ENCODE results near the gene KRT84.

The KRT84 gene

GRCh38 chr12:52395761-52396434 lies 10.4 kb upstream of the KRT84 start:
- H3K9me3 ChIP-seq (ENCODE audit: control insufficient read depth, insufficient read depth, low read depth, low read length), result no peaks in the 10 kb centered on the region
- H3K4me1 ChIP-seq (ENCODE audit: control insufficient read depth, insufficient read depth, low read length), result no peaks in the 10 kb centered on the region
- no peak overlapping the region for H3K27ac ChIP-seq (ENCODE audit: extremely low read depth, low read depth, low read length)
- ChIA-PET CTCF (interaction anchor here (0.6 to 4.6 kb wide), 42 partner anchors 8 to 484 kb away, joined by 3 to 26 read pairs (median 4); partner anchors contain the start of genes KRT6A, KRT74, KRT82 and KRT84), POLR2A (no interaction called here)
- TF ChIP-seq ZIC2 (tag by site-specific recombination; IDR thresholded peaks at IDR 0.05), result no peak
- no peak for TF ChIP-seq ZNF169 (tag by site-specific recombination; IDR thresholded peaks at IDR 0.05)
- TF ChIP-seq ZNF132 (tag by site-specific recombination; IDR thresholded peaks at IDR 0.05; ENCODE audit: borderline replicate concordance), result no peak
- no peak for TF ChIP-seq HOXD13 (CRISPR knock-in tag; IDR thresholded peaks at IDR 0.05; ENCODE audit: borderline replicate concordance)
- no peak for TF ChIP-seq ZNF555 (tag by site-specific recombination; conservative IDR thresholded peaks at IDR 0.05)
- no peak for TF ChIP-seq ZNF426 (tag by site-specific recombination; IDR thresholded peaks at IDR 0.05)
- no peak for TF ChIP-seq ZNF513 (tag by site-specific recombination; IDR thresholded peaks at IDR 0.05)
- no peak for TF ChIP-seq ZNF473 (tag by site-specific recombination; IDR thresholded peaks at IDR 0.05)
- no peak for TF ChIP-seq ZNF148 (tag by site-specific recombination; IDR thresholded peaks at IDR 0.05; ENCODE audit: borderline replicate concordance)
- no peak for TF ChIP-seq ZNF610 (tag by site-specific recombination; IDR thresholded peaks at IDR 0.05; ENCODE audit: borderline replicate concordance)
- TF ChIP-seq ZSCAN30 (tag by site-specific recombination; IDR thresholded peaks at IDR 0.05), result no peak
- TF ChIP-seq TCF7L2 (IDR thresholded peaks at IDR 0.05; ENCODE audit: borderline replicate concordance, low read depth, low read length), result no peak
- no peak for TF ChIP-seq ZFP41 (tag by site-specific recombination; IDR thresholded peaks at IDR 0.05; ENCODE audit: borderline replicate concordance)
- no peak for TF ChIP-seq ZNF211 (tag by site-specific recombination; IDR thresholded peaks at IDR 0.05; ENCODE audit: low read depth)
- TF ChIP-seq ZNF16 (tag by site-specific recombination; IDR thresholded peaks at IDR 0.05; ENCODE audit: low read depth), result no peak
- no peak for TF ChIP-seq ZBTB17 (tag by site-specific recombination; IDR thresholded peaks at IDR 0.05)
- TF ChIP-seq ATF2 (tag by site-specific recombination; IDR thresholded peaks at IDR 0.05; ENCODE audit: low read depth), result no peak
- H3K36me3 ChIP-seq (ENCODE audit: control insufficient read depth in 2 of 2, insufficient read depth in 1 of 2, low read length in 2 of 2), result no peaks in the 10 kb centered on the region
- no peak overlapping the region for H3K4me3 ChIP-seq (ENCODE audit: low read depth, low read length)

- Histone ChIP-seq H3K36me3 (ENCODE audit: control insufficient read depth in 2 of 2, insufficient read depth in 1 of 2, low read length in 2 of 2) (no peaks in the 10 kb centered on the region), H3K27ac (ENCODE audit: extremely low read depth, low read depth, low read length) (no peak overlapping the region), H3K9me3 (ENCODE audit: control insufficient read depth, insufficient read depth, low read depth, low read length) (no peaks in the 10 kb centered on the region), H3K4me3 (ENCODE audit: low read depth, low read length) (no peak overlapping the region), H3K4me1 (ENCODE audit: control insufficient read depth, insufficient read depth, low read length) (no peaks in the 10 kb centered on the region)
- CTCF ChIA-PET, result interaction anchor here (0.5 to 4.6 kb wide), 28 partner anchors 10 to 541 kb away, joined by 3 to 26 read pairs (median 4); partner anchors contain the start of genes KRT6A and KRT82
- POLR2A ChIA-PET, result no interaction called here
- no peak for TF ChIP-seq ZNF157 (tag by site-specific recombination; IDR thresholded peaks at IDR 0.05)
Observed at GRCh38 chr12:52394836-52395405, 9.5 kb upstream of the KRT84 start.

Data from HEK293 (cell line).